Measurements from ENCODE around the gene HDDC2.
"Not testable (repeated sequence)": the region's sequence is repeated elsewhere in the genome, so short reads cannot be mapped to it uniquely, and the experiment has no call there.

Gene HDDC2

GRCh38 chr6:125304970-125305660, 3.3 kb upstream of the HDDC2 start:
- no peak for DNase-seq

GRCh38 chr6:125303512-125303854, 1.7 kb upstream of the HDDC2 start:
- no peak for DNase-seq

- no peak for DNase-seq
Measured at GRCh38 chr6:125302840-125303511, 1.2 kb upstream of the HDDC2 start.

GRCh38 chr6:125300992-125301434, 754 bp downstream of the HDDC2 start:
- no peak for DNase-seq

GRCh38 chr6:125299257-125299656, 2.5 kb downstream of the HDDC2 start:
- no peak for DNase-seq

- DNase-seq, result no peak
Measured at GRCh38 chr6:125296471-125296870, 5.3 kb downstream of the HDDC2 start.

- no peak for DNase-seq
Measured at GRCh38 chr6:125294925-125295324, 6.8 kb downstream of the HDDC2 start.

GRCh38 chr6:125294036-125294435, 7.7 kb downstream of the HDDC2 start:
- no peak for DNase-seq

GRCh38 chr6:125293587-125293986, 8.2 kb downstream of the HDDC2 start:
- DNase-seq, result no peak

GRCh38 chr6:125287718-125288117, 14.0 kb downstream of the HDDC2 start:
- no peak for DNase-seq

- DNase-seq, result no peak
Measured at GRCh38 chr6:125285936-125286335, 15.8 kb downstream of the HDDC2 start.

GRCh38 chr6:125285353-125285752, 16.4 kb downstream of the HDDC2 start:
- no peak for DNase-seq

- not testable (repeated sequence) for DNase-seq
Measured at GRCh38 chr6:125282470-125282869, 19.3 kb downstream of the HDDC2 start.

GRCh38 chr6:125280370-125281035, 21.3 kb downstream of the HDDC2 start:
- not testable (repeated sequence) for DNase-seq

GRCh38 chr6:125279961-125280360, 21.8 kb downstream of the HDDC2 start:
- no peak for DNase-seq

- no peak for DNase-seq
Measured at GRCh38 chr6:125277838-125278237, 23.9 kb downstream of the HDDC2 start.

GRCh38 chr6:125275779-125276178, 26.0 kb downstream of the HDDC2 start:
- no peak for DNase-seq

- no peak for DNase-seq
Measured at GRCh38 chr6:125274935-125275334, 26.8 kb downstream of the HDDC2 start.

- peak; percentile 41 for DNase-seq
Measured at GRCh38 chr6:125273965-125274364, 27.8 kb downstream of the HDDC2 start.

GRCh38 chr6:125273251-125273650, 28.5 kb downstream of the HDDC2 start:
- no peak for DNase-seq

GRCh38 chr6:125271486-125272159, 30.1 kb downstream of the HDDC2 start:
- DNase-seq, result no peak

GRCh38 chr6:125270380-125270779, 31.4 kb downstream of the HDDC2 start:
- DNase-seq, result no peak

- no peak for DNase-seq
Measured at GRCh38 chr6:125269328-125269985, 32.3 kb downstream of the HDDC2 start.

Measured in 8988T (cell line).